Fibroblast of gingiva (primary cell): Measurements from ENCODE around the gene DDX24.

ENCODE experiments used
- DNase-seq: peaks from one replicate; pipeline ENCODE4 v3.0.0-alpha.2; 2011; ENCODE audit warnings: low read depth

DDX24 gene

GRCh38 chr14:94029671-94030203 lies 51.3 kb downstream of the DDX24 start:
- no peak for DNase-seq

GRCh38 chr14:94029265-94029664 lies 51.7 kb downstream of the DDX24 start:
- DNase-seq = no peak

- no peak for DNase-seq
Observed at GRCh38 chr14:94028450-94028826, 52.6 kb downstream of the DDX24 start.

- no peak for DNase-seq
Observed at GRCh38 chr14:94027566-94028449, 53.2 kb downstream of the DDX24 start.

- DNase-seq = no peak
Observed at GRCh38 chr14:94026889-94027469, 54.0 kb downstream of the DDX24 start.

GRCh38 chr14:94026173-94026888 lies 54.7 kb downstream of the DDX24 start, which contains the start of gene OTUB2:
Gene OTUB2 (plus strand): TSS chr14:94026340. CDS start chr14:94026538, 198 bp downstream.
- peak; percentile 99 for DNase-seq

GRCh38 chr14:94025720-94026119 lies 55.3 kb downstream of the DDX24 start:
- DNase-seq = no peak

GRCh38 chr14:94024549-94024948 lies 56.5 kb downstream of the DDX24 start:
- DNase-seq = no peak

GRCh38 chr14:94022532-94023411 lies 58.2 kb downstream of the DDX24 start:
- DNase-seq = no peak

GRCh38 chr14:94021416-94022157 lies 59.4 kb downstream of the DDX24 start:
- no peak for DNase-seq

- no peak for DNase-seq
Observed at GRCh38 chr14:94021001-94021400, 60.0 kb downstream of the DDX24 start.

- no peak for DNase-seq
Observed at GRCh38 chr14:94020267-94020666, 60.7 kb downstream of the DDX24 start.

- no peak for DNase-seq
Observed at GRCh38 chr14:94019329-94019728, 61.7 kb downstream of the DDX24 start.

- DNase-seq = no peak
Observed at GRCh38 chr14:94018308-94018707, 62.7 kb downstream of the DDX24 start.

- DNase-seq = no peak
Observed at GRCh38 chr14:94016446-94016976, 64.5 kb downstream of the DDX24 start.

- no peak for DNase-seq
Observed at GRCh38 chr14:94015223-94015622, 65.8 kb downstream of the DDX24 start.

GRCh38 chr14:94014382-94014781 lies 66.6 kb downstream of the DDX24 start:
- DNase-seq = no peak

GRCh38 chr14:94011795-94012194 lies 69.2 kb downstream of the DDX24 start:
- no peak for DNase-seq

- DNase-seq = no peak
Observed at GRCh38 chr14:94010625-94011024, 70.4 kb downstream of the DDX24 start.

- no peak for DNase-seq
Observed at GRCh38 chr14:94009767-94010166, 71.2 kb downstream of the DDX24 start.

- DNase-seq = no peak
Observed at GRCh38 chr14:94008234-94008633, 72.8 kb downstream of the DDX24 start.
